NB4 (cell line): ENCODE data around the gene TMC6.

Experiments used
- CTCF ChIP-seq: IDR thresholded peaks from one replicate; pipeline ENCODE4 v1.5.1; 2012; ENCODE audit warnings: low read depth, low read length
- MAX ChIP-seq: IDR thresholded peaks from 2 replicates; pipeline ENCODE4 v1.6.1; 2011; ENCODE audit warnings: low read depth, low read length
- MYC ChIP-seq: IDR thresholded peaks from 2 replicates; pipeline ENCODE4 v1.6.1; 2011; ENCODE audit warnings: low read depth, low read length
- POLR2A ChIP-seq: IDR thresholded peaks from 2 replicates; pipeline ENCODE4 v1.6.1; 2011; ENCODE audit warnings: mild to moderate bottlenecking; ENCODE audit not compliant: insufficient read length; ENCODE audit errors: extremely low read depth

DNA sequence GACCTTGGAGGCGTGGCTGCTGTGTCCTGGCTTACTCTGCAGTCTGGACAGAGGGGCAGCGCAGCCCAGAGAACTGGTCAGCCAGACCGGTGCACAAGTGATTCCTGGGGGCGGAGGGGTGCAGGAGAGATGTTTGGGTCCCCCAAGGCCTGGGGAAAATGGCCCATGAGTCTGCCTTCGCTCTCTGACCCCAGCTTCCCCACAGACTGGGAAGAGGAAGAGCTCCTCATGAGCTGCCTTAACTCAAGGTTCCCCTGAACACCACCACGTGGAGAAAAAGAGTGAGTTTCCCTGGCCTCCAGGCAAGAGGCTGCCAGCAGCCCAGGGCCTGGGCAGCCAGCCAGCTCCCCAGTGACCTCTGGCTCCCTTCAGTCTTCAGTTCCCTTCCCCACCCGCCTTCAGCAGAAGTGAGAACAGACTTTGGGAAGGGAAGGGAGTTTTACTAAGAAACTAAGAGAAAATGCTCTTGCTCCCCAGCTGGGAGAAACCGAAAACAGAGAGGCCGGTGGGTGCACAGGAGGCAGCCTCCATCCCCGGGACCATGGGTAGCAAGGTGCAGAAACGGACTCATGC, 15.7 kb upstream of the TMC6 start:
- TF ChIP-seq POLR2A (no peak), CTCF (no peak), MAX (no peak), MYC (no peak)
